HEK293T (cell line): Measurements from ENCODE around the gene B3GALT5.

Experiments
- CTCF ChIA-PET: fragments of 350-600 bp; formaldehyde crosslinking; extraction: SDS; loops from one replicate; lab custom pipeline; 2021; ENCODE audit warnings: antibody characterized with exemption, inconsistent platforms; lab: Yijun Ruan, JAX
- POLR2A ChIA-PET: fragments of 350-600 bp; formaldehyde crosslinking; extraction: SDS; loops from one replicate; lab custom pipeline; 2020; ENCODE audit warnings: antibody characterized with exemption, inconsistent platforms; lab: Yijun Ruan, JAX
- DNase-seq: peaks from one replicate; pipeline ENCODE4 v3.0.0; 2012; ENCODE audit warnings: mixed read lengths; ENCODE audit errors: extremely low spot score
- ARNT ChIP-seq: fragments of 450-650 bp; IDR thresholded peaks from 2 replicates; pipeline ENCODE4 v1.6.1; 2017; ENCODE audit warnings: mild to moderate bottlenecking
- BHLHE40 ChIP-seq: fragments of 450-650 bp; IDR thresholded peaks from 2 replicates; pipeline ENCODE4 v1.6.1; 2016; ENCODE audit warnings: mild to moderate bottlenecking, moderate library complexity, borderline replicate concordance
- CTBP1 ChIP-seq: fragments of 450-650 bp; IDR thresholded peaks from 2 replicates; pipeline ENCODE4 v1.6.1; 2016; ENCODE audit warnings: borderline replicate concordance
- ELF4 ChIP-seq: fragments of 450-650 bp; IDR thresholded peaks from 2 replicates; pipeline ENCODE4 v1.6.1; 2017; ENCODE audit warnings: antibody characterized with exemption
- FOXA1 ChIP-seq: fragments of 450-650 bp; IDR thresholded peaks from 2 replicates; pipeline ENCODE4 v1.6.1; 2016; ENCODE audit warnings: mild to moderate bottlenecking
- FOXK2 ChIP-seq: fragments of 450-650 bp; IDR thresholded peaks from 2 replicates; pipeline ENCODE4 v1.6.1; 2016; ENCODE audit warnings: mild to moderate bottlenecking
- FOXM1 ChIP-seq: fragments of 450-650 bp; IDR thresholded peaks from 2 replicates; pipeline ENCODE4 v1.6.1; 2017; ENCODE audit warnings: mild to moderate bottlenecking, borderline replicate concordance
- HDGF ChIP-seq: fragments of 450-650 bp; IDR thresholded peaks from 2 replicates; pipeline ENCODE4 v1.6.1; 2017; ENCODE audit warnings: antibody characterized with exemption, borderline replicate concordance
- L3MBTL2 ChIP-seq: fragments of 450-650 bp; conservative IDR thresholded peaks from 2 replicates; pipeline ENCODE4 v1.6.1; 2016; ENCODE audit warnings: mild to moderate bottlenecking
- LEF1 ChIP-seq: fragments of 450-650 bp; IDR thresholded peaks from 2 replicates; pipeline ENCODE4 v1.6.1; 2017; ENCODE audit warnings: mild to moderate bottlenecking, borderline replicate concordance
- NFRKB ChIP-seq: fragments of 450-650 bp; IDR thresholded peaks from 2 replicates; pipeline ENCODE4 v1.6.1; 2016; ENCODE audit warnings: mild to moderate bottlenecking, moderate library complexity
- SP1 ChIP-seq: fragments of 450-650 bp; IDR thresholded peaks from 2 replicates; pipeline ENCODE4 v1.6.1; 2017
- SUZ12 ChIP-seq: fragments of 450-650 bp; IDR thresholded peaks from 2 replicates; pipeline ENCODE4 v1.6.1; 2016; ENCODE audit warnings: mild to moderate bottlenecking
- TARDBP ChIP-seq: fragments of 450-650 bp; IDR thresholded peaks from 2 replicates; pipeline ENCODE4 v1.6.1; 2016
- ZNF384 ChIP-seq: fragments of 450-650 bp; IDR thresholded peaks from 2 replicates; pipeline ENCODE4 v1.6.1; 2016
- TF ChIP-seq, protein P1 (sequence below): fragments of 450-650 bp; IDR thresholded peaks from 2 replicates; pipeline ENCODE4 v1.6.1; 2016

The B3GALT5 gene, protein sequence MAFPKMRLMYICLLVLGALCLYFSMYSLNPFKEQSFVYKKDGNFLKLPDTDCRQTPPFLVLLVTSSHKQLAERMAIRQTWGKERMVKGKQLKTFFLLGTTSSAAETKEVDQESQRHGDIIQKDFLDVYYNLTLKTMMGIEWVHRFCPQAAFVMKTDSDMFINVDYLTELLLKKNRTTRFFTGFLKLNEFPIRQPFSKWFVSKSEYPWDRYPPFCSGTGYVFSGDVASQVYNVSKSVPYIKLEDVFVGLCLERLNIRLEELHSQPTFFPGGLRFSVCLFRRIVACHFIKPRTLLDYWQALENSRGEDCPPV

DNA sequence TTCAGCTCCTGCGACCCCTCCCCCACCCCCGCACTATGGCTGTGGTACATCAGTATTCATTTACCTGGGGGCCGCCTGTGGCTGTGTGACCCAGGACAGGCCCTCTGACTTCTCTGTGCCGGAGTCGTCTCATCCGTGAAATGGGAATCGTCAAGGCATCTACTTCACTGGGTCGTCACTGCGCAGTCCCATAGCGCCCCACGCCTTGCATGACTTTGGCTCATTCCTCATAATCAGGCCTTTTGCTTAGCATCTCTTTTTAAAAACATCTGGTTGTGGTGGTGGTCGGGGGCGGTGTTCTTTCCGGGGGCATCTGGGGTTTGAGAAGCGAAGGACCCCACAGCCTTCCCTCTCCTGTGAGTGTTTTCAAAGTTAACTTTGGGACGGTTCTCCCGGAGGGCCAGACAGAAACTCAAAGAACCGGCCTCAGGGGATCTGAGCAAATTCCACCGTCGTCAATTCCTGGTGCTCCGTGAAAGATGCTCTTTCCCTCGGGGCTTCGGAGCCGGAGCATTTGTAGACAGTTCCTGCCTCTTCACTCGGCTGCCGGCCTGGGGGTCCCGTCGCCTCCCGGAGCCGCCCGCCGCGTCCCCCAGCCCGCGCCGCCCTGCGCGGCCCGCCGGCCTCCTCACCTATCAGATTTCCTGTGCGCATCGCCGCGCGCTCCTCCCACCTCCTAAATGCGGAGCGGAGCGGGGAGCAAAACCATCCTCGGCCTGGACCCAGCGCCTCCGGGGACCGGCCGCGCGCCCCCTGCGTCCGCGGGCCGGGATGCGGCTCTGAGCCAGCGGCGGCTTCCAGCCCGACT is at the start of gene B3GALT5:
TSS of gene B3GALT5 (plus strand) at position 708 of the 808 bp plus-strand sequence. CDS start 47,620 bp downstream, outside the sequence.
- TF ChIP-seq TARDBP, result no peak
- TF ChIP-seq ELF4, result no peak
- TF ChIP-seq BHLHE40, result no peak
- TF ChIP-seq NFRKB, result no peak
- TF ChIP-seq SUZ12, result no peak
- TF ChIP-seq FOXA1, result no peak
- TF ChIP-seq FOXM1, result no peak
- TF ChIP-seq FOXK2, result no peak
- no peak for TF ChIP-seq ZNF384
- TF ChIP-seq ARNT, result no peak
- no peak for TF ChIP-seq CTBP1
- TF ChIP-seq, protein P1, sequence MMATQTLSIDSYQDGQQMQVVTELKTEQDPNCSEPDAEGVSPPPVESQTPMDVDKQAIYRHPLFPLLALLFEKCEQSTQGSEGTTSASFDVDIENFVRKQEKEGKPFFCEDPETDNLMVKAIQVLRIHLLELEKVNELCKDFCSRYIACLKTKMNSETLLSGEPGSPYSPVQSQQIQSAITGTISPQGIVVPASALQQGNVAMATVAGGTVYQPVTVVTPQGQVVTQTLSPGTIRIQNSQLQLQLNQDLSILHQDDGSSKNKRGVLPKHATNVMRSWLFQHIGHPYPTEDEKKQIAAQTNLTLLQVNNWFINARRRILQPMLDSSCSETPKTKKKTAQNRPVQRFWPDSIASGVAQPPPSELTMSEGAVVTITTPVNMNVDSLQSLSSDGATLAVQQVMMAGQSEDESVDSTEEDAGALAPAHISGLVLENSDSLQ, result no peak
- no peak for TF ChIP-seq LEF1
- TF ChIP-seq L3MBTL2, result no peak
- CTCF ChIA-PET, result no interaction called here
- peak; percentile 54 for DNase-seq
- POLR2A ChIA-PET, result no interaction called here

DNA sequence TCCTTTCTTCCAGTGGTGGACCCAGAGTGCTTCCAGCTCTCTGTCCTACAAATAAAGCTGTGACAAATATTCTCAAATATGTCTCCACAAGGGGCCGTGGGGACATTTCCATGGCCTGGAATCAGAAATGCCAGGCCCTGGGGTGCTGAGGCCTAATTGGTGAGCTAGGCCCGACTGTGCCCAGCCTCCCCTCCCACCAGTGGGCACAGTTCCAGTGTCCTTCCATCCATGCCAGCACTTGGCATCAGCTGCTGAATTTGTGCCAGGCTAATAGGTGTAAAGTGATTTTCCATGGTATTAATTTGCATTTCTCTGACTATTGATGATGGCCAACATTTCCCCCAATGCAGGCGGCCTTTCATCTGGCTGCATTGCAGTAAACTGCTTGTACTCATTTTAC is 48.5 kb upstream of the B3GALT5 start:
- CTCF ChIA-PET, result no interaction called here
- TF ChIP-seq FOXK2 (no peak), ELF4 (no peak), TARDBP (no peak), FOXA1 (no peak), FOXM1 (no peak), CTBP1 (no peak), HDGF (no peak), SP1 (no peak), LEF1 (no peak), ZNF384 (no peak), BHLHE40 (no peak), ARNT (no peak), NFRKB (no peak)
- TF ChIP-seq, protein P1, result no peak
- no peak for DNase-seq
- POLR2A ChIA-PET, result no interaction called here

DNA sequence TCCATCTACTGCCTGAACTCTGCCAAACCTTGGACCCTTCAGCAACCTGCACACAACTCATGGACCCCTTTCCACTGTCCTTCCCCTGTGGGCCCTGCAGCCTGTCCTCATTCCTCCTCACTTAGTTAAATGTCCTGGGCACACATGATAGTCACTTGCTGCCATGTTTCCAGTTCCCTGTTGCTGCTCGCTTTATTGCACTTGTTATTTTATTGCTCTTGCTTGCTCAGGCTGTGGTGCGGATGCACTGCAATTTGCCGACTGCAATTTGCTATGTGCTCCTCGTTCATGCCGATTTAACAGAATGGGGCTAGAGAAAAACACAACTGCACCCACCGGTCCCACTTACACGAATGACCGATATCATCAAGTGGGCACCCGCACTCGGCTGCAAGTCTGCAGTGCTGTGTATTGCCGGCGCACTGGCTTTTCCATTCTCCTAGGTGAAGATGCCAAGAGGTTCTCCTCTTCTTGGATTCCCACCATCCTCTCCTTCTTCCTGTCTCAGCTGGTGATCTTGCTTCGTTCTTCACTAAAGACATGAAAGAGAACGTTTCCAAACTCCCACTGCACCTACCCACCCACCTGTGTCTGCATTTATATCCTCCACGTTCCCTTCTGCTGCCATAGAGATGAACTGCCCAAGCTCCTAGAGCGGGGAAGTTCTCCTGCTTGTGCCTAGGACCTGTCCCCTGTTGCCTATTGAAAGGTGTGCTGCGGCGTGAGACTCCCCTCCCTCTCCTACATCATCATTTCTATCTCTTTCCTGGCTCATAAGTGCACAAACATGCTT is 45.4 kb upstream of the B3GALT5 start:
- no peak for TF ChIP-seq LEF1
- TF ChIP-seq FOXM1, result no peak
- no peak for TF ChIP-seq CTBP1
- TF ChIP-seq ELF4, result no peak
- no peak for TF ChIP-seq SP1
- no peak for TF ChIP-seq L3MBTL2
- TF ChIP-seq, protein P1, result no peak
- POLR2A ChIA-PET, result no interaction called here

DNA sequence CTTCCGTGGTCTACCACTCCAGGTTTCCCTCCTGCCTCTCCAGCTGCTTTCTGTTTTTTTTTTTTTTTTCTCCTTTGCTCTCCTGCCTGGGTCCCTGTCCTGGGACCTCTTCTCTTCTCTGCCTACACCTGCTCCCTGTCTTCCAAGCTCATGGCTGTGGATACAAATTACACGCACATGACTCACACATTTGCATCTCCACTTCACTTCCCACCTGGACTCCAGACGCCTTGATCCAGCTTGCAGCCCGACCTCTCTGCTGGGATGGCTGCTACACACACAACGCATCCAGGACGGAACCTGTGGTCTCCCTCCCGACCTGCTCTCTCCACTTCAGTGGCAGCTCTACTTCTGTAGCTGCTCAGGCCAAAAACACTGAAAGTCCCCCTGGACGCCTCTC is 44.4 kb upstream of the B3GALT5 start:
- no peak for DNase-seq
- POLR2A ChIA-PET, result no interaction called here
- TF ChIP-seq FOXM1 (no peak), BHLHE40 (no peak), ZNF384 (no peak), TARDBP (no peak), SUZ12 (no peak), CTBP1 (no peak), FOXK2 (no peak), ARNT (no peak), ELF4 (no peak), NFRKB (no peak), L3MBTL2 (no peak)
- TF ChIP-seq, protein P1, result no peak
- CTCF ChIA-PET, result no interaction called here

More for the DNA sequence above, 45.4 kb upstream of the B3GALT5 start:
- CTCF ChIA-PET, result no interaction called here
- no peak for DNase-seq

DNA sequence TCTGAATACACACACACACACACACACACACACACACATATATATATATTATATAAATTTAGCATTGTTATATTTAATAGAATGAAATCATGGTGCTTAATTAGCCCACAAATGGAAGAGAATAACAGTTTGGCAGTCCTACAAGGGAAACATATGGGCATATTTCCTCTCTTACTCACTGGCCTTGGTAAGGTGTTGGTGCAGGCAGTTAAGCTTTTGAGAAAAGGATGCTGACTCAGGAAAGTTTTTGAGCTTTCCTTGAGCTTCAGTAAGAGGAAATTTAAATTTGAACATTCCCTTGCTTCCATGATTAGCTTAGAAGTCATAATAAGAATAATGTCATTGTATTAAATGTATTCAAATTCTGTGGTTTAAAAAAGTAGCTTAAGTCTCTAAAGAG is 37.0 kb upstream of the B3GALT5 start:
- POLR2A ChIA-PET, result no interaction called here
- TF ChIP-seq BHLHE40 (no peak), FOXK2 (no peak), ELF4 (no peak), CTBP1 (no peak), SUZ12 (no peak), ARNT (no peak), LEF1 (no peak), NFRKB (no peak), SP1 (no peak)
- TF ChIP-seq, protein P1, result no peak
- DNase-seq, result no peak
- CTCF ChIA-PET, result no interaction called here
